ENCODE results near the gene PRKG1.

DNA sequence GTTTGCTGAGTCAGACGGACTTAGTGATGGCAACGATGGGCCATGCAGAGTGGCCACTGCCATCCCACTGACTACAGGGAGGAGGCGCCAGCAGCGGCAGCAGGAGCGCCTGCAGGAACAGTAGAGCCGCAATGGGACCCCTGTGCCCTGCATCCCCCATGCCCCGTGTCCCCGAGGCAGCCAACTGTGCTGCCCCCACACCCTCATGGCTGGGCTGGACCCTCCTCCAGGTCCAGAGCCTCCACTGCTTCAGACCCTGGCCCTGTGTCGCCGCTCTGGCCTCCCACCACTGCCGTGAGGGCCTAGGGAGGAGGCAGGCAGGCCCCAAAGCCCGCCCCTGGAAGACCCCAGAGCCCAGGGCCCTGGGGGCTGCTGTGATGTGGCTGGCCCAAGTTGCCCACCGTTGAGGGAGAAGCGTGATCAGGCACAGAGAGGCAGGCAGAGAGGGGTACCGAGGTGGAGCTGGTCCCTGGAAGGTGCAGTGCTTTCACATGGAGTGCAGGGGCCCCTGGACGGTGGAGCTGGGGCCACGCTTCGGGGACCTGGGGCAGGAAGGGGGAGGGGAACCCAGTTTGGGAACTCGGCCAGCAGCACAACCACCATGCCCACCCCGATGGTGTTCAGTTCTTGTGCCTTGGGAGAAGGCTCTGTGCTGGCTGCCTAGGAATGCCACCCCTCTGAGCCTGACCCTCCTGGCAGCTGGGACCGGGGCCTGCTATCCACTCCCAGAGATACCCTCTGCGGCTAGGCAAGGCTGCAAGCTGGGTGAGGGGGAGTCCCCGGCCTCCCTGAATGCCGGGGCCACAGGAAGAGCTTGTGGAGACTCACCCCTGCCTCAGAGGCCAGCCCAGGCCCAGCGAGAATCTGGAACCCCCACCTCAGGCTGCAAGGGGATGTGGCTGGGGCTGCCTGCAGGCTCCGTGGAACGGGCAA lies 1272.4 kb downstream of the PRKG1 start:
- TF ChIP-seq, protein P1, sequence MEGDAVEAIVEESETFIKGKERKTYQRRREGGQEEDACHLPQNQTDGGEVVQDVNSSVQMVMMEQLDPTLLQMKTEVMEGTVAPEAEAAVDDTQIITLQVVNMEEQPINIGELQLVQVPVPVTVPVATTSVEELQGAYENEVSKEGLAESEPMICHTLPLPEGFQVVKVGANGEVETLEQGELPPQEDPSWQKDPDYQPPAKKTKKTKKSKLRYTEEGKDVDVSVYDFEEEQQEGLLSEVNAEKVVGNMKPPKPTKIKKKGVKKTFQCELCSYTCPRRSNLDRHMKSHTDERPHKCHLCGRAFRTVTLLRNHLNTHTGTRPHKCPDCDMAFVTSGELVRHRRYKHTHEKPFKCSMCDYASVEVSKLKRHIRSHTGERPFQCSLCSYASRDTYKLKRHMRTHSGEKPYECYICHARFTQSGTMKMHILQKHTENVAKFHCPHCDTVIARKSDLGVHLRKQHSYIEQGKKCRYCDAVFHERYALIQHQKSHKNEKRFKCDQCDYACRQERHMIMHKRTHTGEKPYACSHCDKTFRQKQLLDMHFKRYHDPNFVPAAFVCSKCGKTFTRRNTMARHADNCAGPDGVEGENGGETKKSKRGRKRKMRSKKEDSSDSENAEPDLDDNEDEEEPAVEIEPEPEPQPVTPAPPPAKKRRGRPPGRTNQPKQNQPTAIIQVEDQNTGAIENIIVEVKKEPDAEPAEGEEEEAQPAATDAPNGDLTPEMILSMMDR (conservative IDR thresholded peaks at IDR 0.05; ENCODE audit: low read length), result no peak
- TF ChIP-seq EZH2phosphoT487 (IDR thresholded peaks at IDR 0.05; ENCODE audit: borderline replicate concordance), result no peak

All from Loucy (cell line).